HFF-Myc (cell line): ENCODE data around the gene KBTBD13.

ENCODE experiments used
- DNase-seq: peaks from one replicate; pipeline ENCODE4 v3.0.0-alpha.2; 2011; ENCODE audit warnings: low read depth; ENCODE audit errors: extremely low read depth
- H3K4me3 ChIP-seq: replicated peaks from 2 replicates; pipeline ENCODE4 v1.5.1; 2011; ENCODE audit warnings: low read depth, mild to moderate bottlenecking, control low read depth, low read length
- TF ChIP-seq, protein P1 (sequence below): IDR thresholded peaks from 2 replicates; pipeline ENCODE4 v1.5.1; 2012; ENCODE audit warnings: mild to moderate bottlenecking, low read depth, low read length, control low read depth; ENCODE audit errors: missing control alignments

KBTBD13 gene

DNA sequence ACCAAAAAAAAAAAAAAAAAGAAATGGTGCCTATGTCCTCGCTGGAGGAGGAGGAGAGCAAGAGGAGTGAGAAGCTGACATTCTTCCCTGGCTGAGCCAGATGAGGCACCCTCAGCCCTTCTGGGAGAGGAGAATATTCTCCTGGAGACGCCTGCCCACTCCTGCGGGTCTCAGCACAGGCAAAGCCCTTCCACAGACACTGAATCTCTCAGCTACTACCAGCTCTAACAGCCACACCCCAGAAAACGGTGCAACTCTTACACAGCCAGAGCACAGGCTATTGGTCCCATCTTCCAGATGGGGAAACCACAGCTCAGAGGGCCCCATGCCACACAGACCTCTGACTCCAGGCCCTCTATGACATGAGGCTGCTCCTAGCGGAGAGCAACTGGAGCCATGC, 14.5 kb upstream of the KBTBD13 start:
- no peak overlapping the region for H3K4me3 ChIP-seq
- TF ChIP-seq, protein P1, sequence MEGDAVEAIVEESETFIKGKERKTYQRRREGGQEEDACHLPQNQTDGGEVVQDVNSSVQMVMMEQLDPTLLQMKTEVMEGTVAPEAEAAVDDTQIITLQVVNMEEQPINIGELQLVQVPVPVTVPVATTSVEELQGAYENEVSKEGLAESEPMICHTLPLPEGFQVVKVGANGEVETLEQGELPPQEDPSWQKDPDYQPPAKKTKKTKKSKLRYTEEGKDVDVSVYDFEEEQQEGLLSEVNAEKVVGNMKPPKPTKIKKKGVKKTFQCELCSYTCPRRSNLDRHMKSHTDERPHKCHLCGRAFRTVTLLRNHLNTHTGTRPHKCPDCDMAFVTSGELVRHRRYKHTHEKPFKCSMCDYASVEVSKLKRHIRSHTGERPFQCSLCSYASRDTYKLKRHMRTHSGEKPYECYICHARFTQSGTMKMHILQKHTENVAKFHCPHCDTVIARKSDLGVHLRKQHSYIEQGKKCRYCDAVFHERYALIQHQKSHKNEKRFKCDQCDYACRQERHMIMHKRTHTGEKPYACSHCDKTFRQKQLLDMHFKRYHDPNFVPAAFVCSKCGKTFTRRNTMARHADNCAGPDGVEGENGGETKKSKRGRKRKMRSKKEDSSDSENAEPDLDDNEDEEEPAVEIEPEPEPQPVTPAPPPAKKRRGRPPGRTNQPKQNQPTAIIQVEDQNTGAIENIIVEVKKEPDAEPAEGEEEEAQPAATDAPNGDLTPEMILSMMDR: no peak
- no peak for DNase-seq

DNA sequence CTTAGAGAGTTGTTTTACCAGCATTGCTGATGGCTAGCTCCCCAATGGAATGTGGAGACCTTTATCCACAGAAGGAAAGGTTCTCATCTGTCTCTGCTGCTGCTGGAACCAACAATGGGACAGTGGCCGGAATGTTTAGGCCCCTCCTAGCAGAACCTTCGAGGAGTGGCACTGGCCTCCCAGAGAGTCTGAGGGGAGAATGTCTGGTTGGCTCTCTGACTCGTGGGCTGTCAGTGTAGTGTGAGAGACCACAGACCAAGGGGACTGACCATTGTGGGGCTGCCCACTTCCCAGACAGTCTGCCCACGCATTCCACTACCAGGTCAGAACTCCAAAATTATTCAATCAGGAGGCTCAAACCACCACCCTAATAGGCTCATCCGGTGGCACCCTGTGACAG, 13.8 kb upstream of the KBTBD13 start:
- H3K4me3 ChIP-seq: no peak overlapping the region
- TF ChIP-seq, protein P1: no peak
- no peak for DNase-seq

DNA sequence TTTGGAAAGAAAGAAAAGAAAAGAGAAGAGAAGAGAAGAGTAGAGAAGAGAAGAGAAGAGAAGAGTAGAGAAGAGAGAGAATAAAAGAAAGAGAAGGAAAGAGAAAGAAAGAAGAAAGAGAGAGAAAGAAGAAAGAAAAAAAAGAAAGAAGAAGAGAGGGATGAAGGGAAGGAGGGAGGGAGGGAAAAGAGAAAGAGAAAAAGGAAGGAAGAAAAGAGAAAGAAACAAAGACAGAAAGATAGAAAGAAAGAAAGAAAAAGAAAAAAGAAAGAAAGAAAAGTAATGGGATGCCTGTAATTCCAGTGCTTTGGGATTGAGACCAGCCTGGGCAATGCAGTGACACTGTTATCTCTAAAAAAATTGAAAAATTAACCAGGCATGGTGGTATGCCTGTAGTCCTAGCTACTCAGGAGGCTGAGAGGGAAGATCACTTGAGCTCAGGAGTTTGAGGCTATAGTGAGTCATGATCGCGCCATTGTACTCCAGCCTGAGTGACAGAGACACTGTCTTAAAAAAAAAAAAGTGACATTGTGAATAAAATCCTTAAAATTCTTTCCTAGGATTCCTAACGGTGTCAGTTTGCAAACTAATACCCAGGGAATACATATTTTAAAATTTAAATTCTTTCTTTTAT, 10.4 kb upstream of the KBTBD13 start:
- DNase-seq: no peak
- no peak overlapping the region for H3K4me3 ChIP-seq
- TF ChIP-seq, protein P1: no peak

DNA sequence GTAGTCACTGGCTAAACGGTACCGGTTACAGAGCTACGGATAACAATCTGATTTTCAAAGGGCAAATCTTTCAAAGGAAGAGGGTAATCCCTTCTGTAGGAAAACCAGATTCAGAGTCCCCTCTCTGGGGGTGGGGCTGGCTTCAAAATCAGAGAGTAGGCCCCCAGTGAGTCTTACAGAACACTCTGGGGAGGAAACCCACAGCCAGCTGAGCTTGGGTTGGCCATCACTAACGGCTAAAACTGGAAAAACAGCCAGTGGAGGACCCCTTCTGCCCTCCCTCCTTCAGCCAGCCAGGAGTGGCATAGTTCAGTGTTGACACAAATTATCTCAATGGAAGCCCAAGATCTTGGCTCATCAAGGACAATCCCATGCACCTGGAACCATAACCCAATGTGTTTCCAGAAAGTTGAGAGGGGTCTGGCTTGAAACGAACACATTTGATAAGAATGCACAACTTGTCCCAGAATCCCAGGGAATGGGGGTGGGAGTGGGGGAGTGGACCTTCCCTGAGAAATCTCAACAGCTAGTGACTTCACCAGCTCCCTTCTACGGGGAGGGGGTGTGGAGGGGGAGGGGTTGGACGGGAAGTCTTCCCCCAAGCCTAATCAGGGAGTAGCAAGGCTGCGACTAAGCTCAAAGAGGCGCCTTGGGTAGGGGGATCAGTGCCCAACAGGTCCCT, 9.8 kb upstream of the KBTBD13 start:
- DNase-seq: no peak
- TF ChIP-seq, protein P1: no peak
- H3K4me3 ChIP-seq: peak overlapping the region; percentile 40

DNA sequence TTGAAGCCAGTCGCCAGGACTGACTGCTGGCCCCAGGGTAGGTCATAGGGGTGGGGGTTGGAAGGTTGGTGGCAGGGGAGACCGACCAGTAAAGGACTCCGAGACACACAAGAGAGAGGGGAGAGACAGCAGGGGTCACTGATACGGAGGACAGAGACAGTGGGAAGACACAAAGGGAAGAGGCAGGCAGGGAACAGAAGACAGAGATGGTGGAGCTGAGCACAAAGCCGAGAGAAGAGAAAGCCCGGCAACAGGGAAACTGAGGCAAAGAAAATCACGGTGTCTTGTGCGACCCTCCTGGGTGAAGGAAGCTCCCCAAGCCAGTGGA, 9.3 kb upstream of the KBTBD13 start:
- peak overlapping the region; percentile 40 for H3K4me3 ChIP-seq
- DNase-seq: no peak
- TF ChIP-seq, protein P1: no peak

DNA sequence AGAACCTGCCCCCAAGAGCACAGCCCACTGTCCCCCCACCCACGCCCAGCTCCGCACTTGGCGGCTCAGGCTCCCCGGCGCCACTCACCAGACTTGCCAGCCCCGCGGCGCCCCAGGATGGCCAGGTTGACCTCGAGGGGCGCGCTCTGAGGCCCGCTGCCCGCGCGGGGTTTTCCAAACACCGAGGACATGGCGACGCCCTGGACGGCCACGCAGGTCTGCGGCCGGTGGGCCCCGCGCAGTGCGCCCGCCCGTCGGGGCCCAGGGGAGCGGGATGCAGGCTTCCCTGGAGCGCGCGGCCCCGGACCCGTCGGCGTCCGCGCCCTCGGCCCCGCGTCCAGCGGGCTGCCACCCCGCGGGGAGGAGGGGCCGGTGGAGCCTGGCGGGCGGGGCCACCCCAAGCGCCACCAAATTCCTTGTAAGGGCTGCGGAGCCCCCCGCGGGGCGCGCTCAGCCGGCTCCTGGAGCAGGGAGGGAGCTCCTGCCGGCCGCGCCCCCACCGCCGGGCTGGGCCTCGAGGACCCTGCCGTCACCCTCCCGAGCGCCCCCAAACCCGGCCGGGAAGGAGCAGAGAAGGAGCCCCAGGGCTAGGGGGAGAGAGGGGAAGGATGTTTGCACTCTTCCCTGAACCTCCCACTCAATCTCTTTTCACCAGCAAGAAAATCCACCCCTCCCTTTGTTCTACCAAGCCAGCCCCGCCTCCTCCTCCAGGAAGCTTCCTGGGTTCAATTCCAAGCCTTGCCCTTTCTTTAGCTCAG, 8.7 kb upstream of the KBTBD13 start, which contains the start of gene RASL12:
TSS of gene RASL12 (minus strand) at position 347 of the 758 bp plus-strand sequence. CDS start at position 191, 156 bp downstream.
- H3K4me3 ChIP-seq: peak within 1 kb of the TSS; percentile 40
- no peak for DNase-seq
- TF ChIP-seq, protein P1: no peak
